T47D (cell line): ENCODE data around the gene MBD3.

Experiments used
- DNase-seq, 2 experiments: peaks; one replicate each; pipeline versions ENCODE4 v3.0.0 to v3.0.0-alpha.2; 2011 to 2012; ENCODE audit warnings: low read depth in 1 of 2, low spot score in 1 of 2
- JUND ChIP-seq: IDR thresholded peaks from 2 replicates; pipeline ENCODE4 v1.6.1; 2012; ENCODE audit warnings: low read depth
- in situ Hi-C: cut with HindIII; loops from 2 replicates; pipeline ENCODE4 v1.10.0; 2016; ENCODE audit warnings: low sequenced_read_pairs, low pct_unique_long_range_greater_than_20kb

MBD3 gene

GRCh38 chr19:1569997-1570396 lies 22.7 kb downstream of the MBD3 start:
- no peak for TF ChIP-seq JUND
- in situ Hi-C loops: no loop called here
- no peak for DNase-seq

GRCh38 chr19:1568320-1569019 lies 24.2 kb downstream of the MBD3 start, which contains the start of gene MEX3D:
Gene MEX3D (minus strand): TSS chr19:1568325. CDS start chr19:1568058, 267 bp downstream.
- in situ Hi-C loops: no loop called here
- DNase-seq: peak; percentile 83 to 85
- TF ChIP-seq JUND: no peak

DNA sequence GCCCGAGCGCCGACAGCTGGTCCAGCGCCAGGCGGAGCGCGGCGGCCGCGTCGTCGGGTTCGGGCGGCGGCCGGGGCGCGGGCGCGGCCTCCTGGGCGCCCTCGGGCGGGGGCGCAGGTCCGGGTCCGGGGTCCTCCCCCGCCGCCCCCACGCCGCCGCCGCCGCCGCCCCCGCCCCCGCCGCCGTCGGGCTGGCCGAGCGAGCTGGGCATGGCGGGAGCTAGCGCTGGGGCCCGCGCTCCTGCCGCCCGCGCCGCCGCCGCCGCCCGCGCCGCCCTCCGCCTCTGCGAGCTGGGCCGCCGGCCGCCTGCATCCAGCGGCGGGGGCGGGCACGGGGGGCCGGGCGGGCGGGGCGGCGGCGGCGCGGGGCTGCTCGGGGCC lies 24.8 kb downstream of the MBD3 start:
- no peak for TF ChIP-seq JUND
- in situ Hi-C loops: no loop called here
- DNase-seq: no peak

DNA sequence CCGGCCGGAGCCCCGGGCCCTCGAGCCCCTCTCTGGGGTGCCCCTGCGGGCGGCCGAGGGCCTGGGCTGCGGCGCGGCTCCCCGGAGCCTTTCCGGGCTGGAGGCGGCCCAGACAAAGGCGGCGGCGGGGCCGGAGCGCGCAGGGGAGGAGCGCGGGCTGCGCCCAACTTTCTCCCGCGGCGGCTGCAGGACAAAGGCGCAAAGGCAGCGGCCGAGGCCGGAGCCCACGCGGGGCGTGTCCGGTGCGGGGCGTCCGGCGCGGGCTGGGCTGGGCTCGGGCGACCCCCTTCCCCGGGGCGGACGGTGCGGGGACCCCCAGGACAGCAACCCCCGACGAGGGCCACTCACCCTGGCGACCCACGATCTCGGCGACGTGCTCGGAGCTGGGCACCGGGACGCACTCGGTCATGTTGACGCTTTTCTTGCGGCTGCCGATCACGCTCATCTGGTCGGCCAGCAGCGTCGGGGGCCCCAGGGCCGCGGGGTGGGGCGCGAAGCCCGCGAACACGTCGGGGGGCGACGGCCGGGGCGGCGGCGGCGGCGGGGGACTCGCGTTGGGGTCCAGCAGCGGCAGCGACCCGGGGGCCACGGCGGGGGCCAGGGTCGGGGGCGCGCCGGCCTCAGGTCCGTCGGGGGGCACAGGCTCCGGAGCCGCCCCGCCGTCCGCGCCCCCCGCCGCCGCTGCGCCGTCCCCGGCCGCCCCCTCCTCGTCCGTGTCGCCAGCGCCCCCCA lies 25.4 kb downstream of the MBD3 start:
- peak in 1 of 2 experiments; percentile 33 for DNase-seq
- TF ChIP-seq JUND: no peak
- in situ Hi-C loops: no loop called here

DNA sequence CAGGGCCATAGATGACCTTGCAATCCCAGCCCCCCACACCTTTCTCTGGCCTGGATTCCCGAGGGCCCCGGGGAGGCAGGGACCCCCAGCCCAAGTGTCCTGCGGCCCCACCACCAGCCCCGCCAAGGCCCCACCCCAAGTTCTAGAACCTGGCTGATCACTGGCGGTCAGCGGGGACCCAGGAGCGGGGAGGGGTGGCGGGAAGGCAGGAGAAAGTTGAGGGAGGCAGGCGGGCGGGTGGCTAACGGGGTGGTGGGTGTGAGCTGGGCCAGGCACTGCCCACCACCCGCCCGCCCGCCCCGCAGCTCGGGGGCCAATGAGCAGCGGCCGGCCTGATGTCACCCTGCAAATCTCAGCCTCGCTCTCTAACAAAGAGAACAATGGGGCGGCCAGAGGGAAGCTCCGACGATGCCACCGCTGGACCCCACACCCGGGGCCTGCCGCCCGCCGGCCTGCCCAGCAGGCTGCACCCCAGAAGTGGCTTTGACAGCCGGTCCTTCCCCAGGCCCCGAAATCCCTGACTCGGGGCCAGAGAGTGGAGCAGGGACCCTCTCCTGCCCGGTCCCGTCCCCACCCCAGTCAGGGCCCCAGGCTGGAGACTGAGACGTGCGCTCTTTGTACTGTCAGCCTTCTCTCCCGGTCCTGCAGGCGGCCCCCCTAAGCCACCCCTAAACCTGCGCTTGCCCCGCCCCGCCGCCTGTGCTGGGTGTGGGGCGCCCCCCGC lies 26.1 kb downstream of the MBD3 start:
- no peak for TF ChIP-seq JUND
- in situ Hi-C loops: no loop called here
- DNase-seq: peak; percentile 86 to 94

DNA sequence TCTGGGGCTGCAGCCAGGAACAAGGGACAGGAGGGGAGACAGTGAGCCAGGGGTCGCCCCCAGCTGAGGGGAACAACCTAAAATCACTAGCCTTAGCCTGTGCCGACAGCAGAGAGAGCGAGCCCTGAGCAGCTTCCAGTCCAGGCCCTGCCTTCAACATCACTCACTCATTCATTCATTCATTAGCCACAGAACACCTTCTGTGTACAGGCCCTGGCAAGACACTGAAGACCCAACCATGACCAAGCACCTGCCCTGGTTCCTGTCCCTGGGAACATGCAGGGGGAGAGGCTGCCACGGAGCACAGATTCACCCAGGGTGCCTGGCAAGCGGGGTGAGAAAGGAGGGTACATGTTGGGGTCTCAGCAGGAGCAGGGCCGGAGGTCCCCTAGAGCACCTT lies 29.4 kb downstream of the MBD3 start:
- TF ChIP-seq JUND: no peak
- in situ Hi-C loops: no loop called here
- DNase-seq: no peak

GRCh38 chr19:1561236-1561842 lies 31.3 kb downstream of the MBD3 start:
- no peak for DNase-seq
- in situ Hi-C loops: no loop called here
- no peak for TF ChIP-seq JUND

DNA sequence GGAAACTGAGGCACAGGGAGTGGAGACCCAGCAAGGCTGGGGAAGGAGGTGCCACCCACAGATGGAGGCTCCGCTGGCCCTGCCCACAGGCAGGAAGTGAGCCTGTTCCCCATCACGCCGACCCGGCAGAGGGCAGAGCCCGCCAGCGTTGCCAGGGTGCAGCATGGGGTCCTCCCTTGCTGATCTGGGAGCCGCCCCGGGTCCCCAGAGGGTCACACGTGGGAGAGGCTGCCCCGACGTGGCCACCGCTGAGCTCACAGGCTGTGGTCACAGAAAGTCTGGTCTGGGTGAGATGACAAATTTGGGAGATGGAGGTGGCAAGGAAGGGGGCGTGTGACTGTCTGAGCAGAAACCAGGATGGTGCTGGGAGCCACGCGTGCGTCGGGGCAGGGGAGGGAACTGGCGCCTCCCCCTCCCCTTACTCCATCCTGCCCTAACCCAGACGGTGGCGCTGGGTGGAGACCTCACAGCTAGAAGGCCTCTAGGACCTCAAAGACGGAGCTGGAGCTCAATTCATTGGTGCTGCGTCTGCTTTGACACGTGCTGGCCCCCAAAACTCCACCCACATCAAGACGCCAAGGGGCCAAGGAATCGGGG lies 32.3 kb downstream of the MBD3 start:
- DNase-seq: no peak
- in situ Hi-C loops: no loop called here
- no peak for TF ChIP-seq JUND

DNA sequence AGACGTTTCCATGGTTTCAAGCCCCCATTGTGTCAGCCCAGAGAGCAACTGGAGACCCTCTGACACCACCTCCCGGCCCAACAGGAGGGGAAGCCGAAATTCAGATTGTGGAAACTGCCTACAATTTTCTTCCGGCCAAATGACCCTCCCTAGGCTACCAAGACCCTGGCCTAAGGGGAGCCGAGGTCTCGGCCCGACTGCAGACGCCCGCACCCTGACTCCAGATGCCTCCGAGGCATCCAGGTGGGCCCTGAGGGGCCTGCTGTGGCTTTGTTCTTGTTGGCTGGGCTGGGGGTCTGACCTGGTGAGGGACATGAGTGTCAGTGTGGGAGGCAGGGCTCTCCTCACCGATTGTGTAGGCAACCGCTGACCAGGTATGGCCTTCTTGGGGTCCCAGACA lies 34.1 kb downstream of the MBD3 start:
- in situ Hi-C loops: no loop called here
- no peak for TF ChIP-seq JUND
- no peak for DNase-seq

GRCh38 chr19:1556390-1557070 lies 36.1 kb downstream of the MBD3 start:
- in situ Hi-C loops: no loop called here
- DNase-seq: no peak
- TF ChIP-seq JUND: no peak

DNA sequence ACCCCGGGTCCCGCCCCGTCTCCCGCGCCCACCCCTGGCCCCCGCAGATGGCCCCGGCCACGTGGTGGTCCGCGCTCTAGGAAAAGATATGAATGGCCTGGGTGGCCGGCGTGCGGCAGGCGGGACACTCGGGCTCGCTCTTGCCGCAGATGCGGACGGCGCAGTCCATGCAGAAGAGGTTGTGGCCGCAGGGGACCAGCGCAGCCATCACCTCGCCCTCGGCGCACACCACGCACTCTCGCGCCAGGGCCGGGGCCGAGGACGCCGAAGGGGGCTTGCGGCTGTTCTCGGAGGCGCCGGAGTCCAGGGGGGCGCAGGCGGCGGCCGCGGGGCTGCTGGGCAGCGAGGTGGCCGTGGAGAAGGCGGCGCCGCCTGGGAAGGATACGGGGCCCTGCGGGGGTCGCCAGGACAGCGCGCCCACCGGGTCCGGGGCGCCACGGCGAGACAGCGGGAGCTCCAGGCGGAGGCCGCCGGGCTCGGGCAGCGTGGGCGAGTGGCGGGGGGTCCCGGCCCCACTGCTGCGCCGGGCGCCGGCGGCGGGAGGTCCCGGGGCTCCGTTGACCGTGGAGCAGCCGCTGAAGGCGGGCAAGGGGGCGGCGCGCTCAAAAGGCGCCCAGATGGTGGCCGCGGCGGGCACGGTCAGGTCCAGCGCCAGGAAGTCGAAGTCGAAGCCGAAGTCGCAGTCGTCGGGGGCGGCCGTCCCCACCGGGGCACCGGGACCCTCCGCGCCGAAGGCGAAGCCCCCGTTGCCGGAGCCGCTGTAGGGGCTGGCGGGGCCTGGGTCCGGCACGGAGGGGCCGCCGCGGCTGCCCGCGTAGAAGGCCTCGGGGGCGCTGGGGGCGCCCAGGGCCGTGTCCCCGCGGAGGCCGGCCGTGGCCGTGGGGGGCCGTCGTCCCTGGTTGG lies 36.9 kb downstream of the MBD3 start:
- TF ChIP-seq JUND: no peak
- in situ Hi-C loops: no loop called here
- DNase-seq: no peak

GRCh38 chr19:1554968-1555367 lies 37.7 kb downstream of the MBD3 start:
- DNase-seq: no peak
- no peak for TF ChIP-seq JUND
- in situ Hi-C loops: no loop called here
